Heart left ventricle (tissue), 13 donors: Measurements from ENCODE around the gene CDC42EP1.
"Not testable (repeated sequence)": the region's sequence is repeated elsewhere in the genome, so short reads cannot be mapped to it uniquely, and the experiment has no call there.

ENCODE experiments used
- CTCF ChIP-seq, 12 donors: fragments of 200-600 bp; sonication (generic) in 4 of 12; IDR thresholded peaks; one replicate each; pipeline versions ENCODE4 v1.5.0 to v1.8.0; 2018 to 2022; ENCODE audit warnings: antibody characterized with exemption in 12 of 12, mild to moderate bottlenecking in 5 of 12
- POLR2A ChIP-seq, 2 donors: fragments of 450-650 bp; IDR thresholded peaks; one replicate each; pipeline ENCODE4 v1.6.1; 2017; ENCODE audit warnings: antibody characterized with exemption in 2 of 2, mild to moderate bottlenecking in 2 of 2, moderate library complexity in 2 of 2
- donor health status: ischemic (EF 13 %, LVEDD 7.1; RV severe dilation, severe dysfunction).
- donor health status: DM: no; HTN: yes; CAD: no.
- donor health status: DM: no; HTN: no; CAD: no.
- donor health status: ischemic (EF 25% LVEDD 6.9; RV normal size, moderate dysfunction).
- donor health status: ischemic (EF 25% LVEDD 5.7; RV mildly dilated, moderate dysfunction).
- donor health status: ischemic (EF 35%, LVEDD 5.7; RV mildly dilated, moderate dysfunction).
- donor health status: nonischemic (EF 11% LVEDD 7.7; RV severe dilation, severe dysfunction).
- donor health status: DM: yes; HTN: yes; CAD: no.
- donor health status: PGD.
- donor health status: ischemic (EF 29% LVEDD 5.4; RV normal size, mild dysfunction).
- donor health status: nonischemic (EF 23%, LVEDD 6.1; RV moderate dilation, normal function).

GRCh38 chr22:37591081-37591480, 30.8 kb downstream of the CDC42EP1 start:
- not testable (repeated sequence) for TF ChIP-seq CTCF, POLR2A (IDR thresholded peaks at IDR 0.05)
